HepG2 (cell line): ENCODE data around the gene ACAP1. TPM values are rescaled to one million over a fixed set of nuclear protein-coding genes. Genes with fewer than 3 reads are reported as not detected.

Experiments used
- ARHGAP35 ChIP-seq: sonication (generic); formaldehyde crosslinking; IDR thresholded peaks from 2 replicates; pipeline ENCODE4 v1.9.0; 2022; ENCODE audit warnings: mild to moderate bottlenecking, inconsistent platforms, moderate library complexity, missing genetic modification reagents, borderline replicate concordance
- CEBPG ChIP-seq: IDR thresholded peaks from 2 replicates; pipeline ENCODE4 v1.6.1; 2016
- CENPT ChIP-seq: sonication (generic); formaldehyde crosslinking; IDR thresholded peaks from 2 replicates; pipeline ENCODE4 v1.8.0; 2022; ENCODE audit warnings: low read depth, mild to moderate bottlenecking, moderate library complexity, missing genetic modification reagents
- FOXM1 ChIP-seq: sonication (generic); formaldehyde crosslinking; IDR thresholded peaks from 2 replicates; pipeline ENCODE4 v1.5.0; 2020; ENCODE audit warnings: missing genetic modification reagents
- GFI1 ChIP-seq: sonication (generic); formaldehyde crosslinking; IDR thresholded peaks from 2 replicates; pipeline ENCODE4 v1.5.0; 2020; ENCODE audit warnings: missing genetic modification reagents, mild to moderate bottlenecking, borderline replicate concordance
- KDM6A ChIP-seq: IDR thresholded peaks from 2 replicates; pipeline ENCODE4 v1.6.1; 2016; ENCODE audit warnings: low read depth
- KIAA2018 ChIP-seq: sonication (generic); formaldehyde crosslinking; IDR thresholded peaks from 2 replicates; pipeline ENCODE4 v1.5.0; 2020; ENCODE audit warnings: mild to moderate bottlenecking, missing genetic modification reagents, borderline replicate concordance
- KMT2A ChIP-seq: sonication (generic); formaldehyde crosslinking; IDR thresholded peaks from 2 replicates; pipeline ENCODE4 v1.4.0; 2020; ENCODE audit warnings: missing genetic modification reagents
- MXI1 ChIP-seq: IDR thresholded peaks from 3 replicates; pipeline ENCODE4 v1.6.1; 2012; ENCODE audit warnings: low read depth, low read length, inconsistent platforms, borderline replicate concordance
- POGZ ChIP-seq: sonication (generic); formaldehyde crosslinking; IDR thresholded peaks from 2 replicates; pipeline ENCODE4 v1.4.0; 2020; ENCODE audit warnings: mild to moderate bottlenecking, missing genetic modification reagents
- POLR2AphosphoS5 ChIP-seq: IDR thresholded peaks from 2 replicates; pipeline ENCODE4 v1.6.1; 2012; ENCODE audit warnings: low read depth, low read length
- RXRB ChIP-seq: IDR thresholded peaks from 2 replicates; pipeline ENCODE4 v1.6.1; 2016; ENCODE audit warnings: borderline replicate concordance, missing genetic modification reagents, missing compliant biosample characterization
- SALL1 ChIP-seq: sonication (generic); formaldehyde crosslinking; IDR thresholded peaks from 2 replicates; pipeline ENCODE4 v1.8.0; 2022; ENCODE audit warnings: mild to moderate bottlenecking, missing genetic modification reagents
- SP140L ChIP-seq: sonication (generic); formaldehyde crosslinking; IDR thresholded peaks from 2 replicates; pipeline ENCODE4 v1.4.0; 2020; ENCODE audit warnings: missing genetic modification reagents, borderline replicate concordance
- ZMAT3 ChIP-seq: sonication (generic); formaldehyde crosslinking; conservative IDR thresholded peaks from 2 replicates; pipeline ENCODE4 v1.7.0; 2021; ENCODE audit warnings: missing genetic modification reagents
- ZNF232 ChIP-seq: sonication (generic); formaldehyde crosslinking; IDR thresholded peaks from 2 replicates; pipeline ENCODE4 v1.4.0; 2020; ENCODE audit warnings: missing genetic modification reagents, borderline replicate concordance
- ZNF383 ChIP-seq: sonication (generic); formaldehyde crosslinking; IDR thresholded peaks from 2 replicates; pipeline ENCODE4 v1.4.0; 2020; ENCODE audit warnings: missing genetic modification reagents, mild to moderate bottlenecking, borderline replicate concordance
- ZNF503 ChIP-seq: sonication (generic); formaldehyde crosslinking; IDR thresholded peaks from 2 replicates; pipeline ENCODE4 v1.4.0; 2020; ENCODE audit warnings: missing genetic modification reagents
- ZNF572 ChIP-seq: sonication (generic); formaldehyde crosslinking; IDR thresholded peaks from 2 replicates; pipeline ENCODE4 v1.5.1; 2020; ENCODE audit warnings: mild to moderate bottlenecking, missing genetic modification reagents
- ZNF589 ChIP-seq: sonication (generic); formaldehyde crosslinking; conservative IDR thresholded peaks from 2 replicates; pipeline ENCODE4 v1.8.0; 2022; ENCODE audit warnings: mild to moderate bottlenecking, moderate library complexity, missing genetic modification reagents
- ZNF816 ChIP-seq: sonication (generic); formaldehyde crosslinking; IDR thresholded peaks from 2 replicates; pipeline ENCODE4 v1.8.0; 2022; ENCODE audit warnings: missing genetic modification reagents, mild to moderate bottlenecking, borderline replicate concordance
- polyA plus RNA-seq, 8 experiments: library from polyadenylated mRNA; depleted of rRNA in 3 of 8; stranded (reverse) in 7 of 8; unstranded in 1 of 8; fragments of >200 nt; fragmentation: Illumina TruSeq in 4 of 8; extraction: Trizol in 4 of 8; gene quantifications; 2 replicates each; pipeline versions ENCODE4 v1.2.1 to v1.2.3, GENCODE V29; 2011 to 2016; ENCODE audit warnings: low read depth in 4 of 8, missing spikeins in 1 of 8, mixed read lengths in 1 of 8; ENCODE audit not compliant: insufficient read depth in 1 of 8
- total RNA-seq, 5 experiments: library from RNA; depleted of rRNA; stranded (reverse); fragments of >200 nt; fragmentation: Illumina TruSeq; extraction: Trizol; gene quantifications; 2 replicates each; pipeline ENCODE4 v1.2.3, GENCODE V29; 2016; ENCODE audit warnings: low read depth in 1 of 5

ACAP1 gene
- total and polyA plus RNA-seq, 2 of the 13 experiments (the other 11 are each of a cell fraction or from before 2014, with no cell fraction given), result 1.3 to 2.5 TPM

GRCh38 chr17:7329374-7329996 lies 6.8 kb upstream of the ACAP1 start (continued):
- TF ChIP-seq ZNF816 (no peak), FOXM1 (no peak), ZNF383 (no peak), ARHGAP35 (no peak), KMT2A (CRISPR knock-in tag) (peak; percentile 19; the same call in 1 of the 2 replicates), KDM6A (CRISPR knock-in tag) (no peak), CENPT (CRISPR knock-in tag) (no peak), ZNF232 (no peak), RXRB (CRISPR knock-in tag) (peak; percentile 52; the same call in 1 of the 2 replicates), POGZ (CRISPR knock-in tag) (0 out of 2 replicates have a peak, but pooled peaks have one; percentile 36), SALL1 (CRISPR knock-in tag) (peak; percentile 48; the same call in 1 of the 2 replicates), ZNF572 (0 out of 2 replicates have a peak, but pooled peaks have one; percentile 45), SP140L (CRISPR knock-in tag) (no peak), ZMAT3 (CRISPR knock-in tag) (peak; percentile 84; the same call in 1 of the 2 replicates), POLR2AphosphoS5 (peak; percentile 84), MXI1 (peak; percentile 83; the same call in 1 of the 3 replicates), GFI1 (no peak), ZNF589 (CRISPR knock-in tag) (peak; percentile 74; the same call in 1 of the 2 replicates), KIAA2018 (CRISPR knock-in tag) (no peak), ZNF503 (CRISPR knock-in tag) (peak; percentile 76), CEBPG (CRISPR knock-in tag) (peak; percentile 51)
